Subcutaneous adipose tissue (tissue), 4 donors: ENCODE data around the gene ITSN2. TPM values are rescaled to one million over a fixed set of nuclear protein-coding genes. Genes with fewer than 3 reads are reported as not detected.

Experiments used
- CTCF ChIP-seq: fragments of 450-650 bp; IDR thresholded peaks from one replicate; pipeline ENCODE4 v1.5.1; 2016; ENCODE audit warnings: low read depth, mild to moderate bottlenecking, control low read depth, antibody characterized with exemption, moderate library complexity
- total RNA-seq, 4 donors: library from RNA; depleted of rRNA; stranded (reverse); fragments of >200 nt; gene quantifications; one replicate each; pipeline ENCODE4 v1.1.0, GENCODE V29; 2016

The ITSN2 gene
- total RNA-seq, 4 donors from 2014 or later: 51.5 to 69.9 (median 61.9) TPM

DNA sequence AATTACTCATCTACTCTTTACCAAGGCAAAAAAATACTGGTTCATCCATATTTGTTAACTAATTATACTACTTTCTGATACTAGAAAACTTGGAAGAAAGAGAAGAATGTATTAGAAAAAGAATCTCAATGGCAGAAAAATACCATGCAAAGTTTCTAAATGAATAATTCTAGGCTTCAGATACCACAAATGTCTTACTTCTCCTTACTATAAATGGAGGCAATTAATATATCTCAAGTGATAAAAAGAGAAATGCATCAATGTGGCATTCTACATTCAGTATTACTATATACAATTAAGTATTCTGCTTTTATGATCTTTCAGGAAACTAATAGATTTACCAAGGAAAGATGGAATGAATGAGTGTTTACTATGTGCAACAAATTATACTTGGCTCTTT, 85.5 kb downstream of the ITSN2 start:
- no peak for TF ChIP-seq CTCF

GRCh38 chr2:24273598-24273997, 86.7 kb downstream of the ITSN2 start:
- no peak for TF ChIP-seq CTCF

DNA sequence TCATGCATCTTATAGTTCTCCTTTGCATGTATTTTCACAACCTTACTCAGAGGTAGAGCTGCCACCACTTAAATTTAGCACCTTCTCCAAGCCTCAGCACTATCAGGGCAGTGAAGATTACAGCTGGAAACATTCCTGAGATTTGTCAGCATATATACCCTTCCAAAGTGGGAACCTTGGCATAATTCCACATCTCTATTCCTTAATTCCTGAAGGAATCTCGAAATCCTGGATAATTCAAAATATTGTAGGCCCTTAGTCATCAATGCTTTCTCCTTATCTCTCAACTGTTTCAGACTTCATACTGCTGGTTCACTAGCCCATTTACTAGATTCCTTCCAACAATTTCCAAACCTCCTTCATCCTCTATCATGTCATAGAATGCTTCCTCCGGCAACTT, 87.4 kb downstream of the ITSN2 start:
- TF ChIP-seq CTCF: no peak

- no peak for TF ChIP-seq CTCF
These were observed 88.1 kb downstream of the ITSN2 start for GRCh38 chr2:24272161-24272802.

- no peak for TF ChIP-seq CTCF
These were observed 91.1 kb downstream of the ITSN2 start for GRCh38 chr2:24269265-24269664.

DNA sequence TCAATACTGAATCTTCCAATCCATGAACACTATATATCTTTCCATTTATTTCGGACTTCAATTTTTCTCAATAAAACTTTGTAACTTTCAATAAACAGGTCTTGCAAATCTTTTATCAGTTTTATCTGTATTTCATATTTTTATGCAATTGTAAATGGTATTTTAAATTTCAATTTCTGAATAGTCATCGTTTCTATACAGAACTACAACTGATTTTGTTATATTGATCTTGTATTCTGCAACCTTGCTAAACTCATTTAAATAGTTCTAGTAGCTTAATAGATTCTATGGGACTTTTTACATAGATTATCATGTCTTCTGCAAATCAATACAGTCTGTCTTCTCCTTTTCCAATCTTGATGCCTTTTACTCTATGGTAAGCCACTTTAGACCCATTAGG, 95.1 kb downstream of the ITSN2 start:
- TF ChIP-seq CTCF: no peak

- TF ChIP-seq CTCF: no peak
These were observed 97.8 kb downstream of the ITSN2 start for GRCh38 chr2:24262421-24262970.
